NCI-H510A treated with DMSO at 0.1 percent for 48 hours (cell line): ENCODE data around the gene TBC1D16.
"Not testable (repeated sequence)": the region's sequence is repeated elsewhere in the genome, so short reads cannot be mapped to it uniquely, and the experiment has no call there.

Experiments
- DNase-seq: peaks from one replicate; lab custom pipeline; 2025; lab: John Stamatoyannopoulos, UW

TBC1D16 gene

GRCh38 chr17:79913896-79914812, 121.5 kb downstream of the TBC1D16 start:
- DNase-seq = no peak

DNA sequence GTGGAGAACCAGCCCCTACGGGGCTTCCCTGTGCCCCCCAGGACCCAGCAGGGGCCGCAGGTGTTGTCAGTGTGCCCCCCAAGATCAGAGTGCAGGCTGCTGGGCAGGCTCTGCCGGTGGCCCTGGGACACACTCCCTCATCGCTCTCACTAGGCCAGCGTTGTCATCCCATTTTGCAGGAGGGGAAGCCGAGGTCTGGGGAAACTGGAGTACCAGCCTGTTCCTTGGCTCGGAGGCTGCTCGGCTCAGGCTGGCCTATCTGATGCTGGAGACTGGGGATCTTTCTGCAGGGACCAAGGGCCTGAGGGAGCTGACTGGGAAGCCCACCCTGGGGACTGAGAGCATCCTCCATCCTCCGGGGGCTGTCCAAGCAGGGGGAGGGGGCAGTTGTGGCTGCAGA, 122.2 kb downstream of the TBC1D16 start:
- no peak for DNase-seq

- DNase-seq = no peak
Measured at GRCh38 chr17:79912552-79913330, 122.9 kb downstream of the TBC1D16 start.

- no peak for DNase-seq
Measured at GRCh38 chr17:79911430-79912399, 124.0 kb downstream of the TBC1D16 start.

- no peak for DNase-seq
Measured at GRCh38 chr17:79910985-79911361, 124.7 kb downstream of the TBC1D16 start.

GRCh38 chr17:79909121-79909520, 126.6 kb downstream of the TBC1D16 start:
- no peak for DNase-seq

DNA sequence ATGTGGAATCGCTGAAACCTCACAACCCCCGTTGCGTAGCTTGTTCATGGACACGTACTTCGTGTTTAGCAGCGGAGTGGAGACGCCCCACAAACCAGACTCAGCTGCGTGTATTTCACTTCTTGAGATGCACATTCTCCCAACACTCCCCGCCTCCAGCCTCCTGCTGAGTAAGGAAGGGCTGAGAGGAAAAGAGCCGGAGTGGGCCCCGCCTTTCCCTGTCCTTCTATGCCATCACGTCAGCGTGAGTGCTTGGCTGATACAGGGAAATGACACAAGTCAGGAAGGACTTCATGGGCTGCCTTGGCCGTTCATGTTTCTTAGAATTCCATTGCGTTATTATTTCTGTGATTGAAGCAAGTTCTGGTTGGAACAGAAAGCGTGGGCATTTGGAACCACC, 127.8 kb downstream of the TBC1D16 start:
- no peak for DNase-seq

DNA sequence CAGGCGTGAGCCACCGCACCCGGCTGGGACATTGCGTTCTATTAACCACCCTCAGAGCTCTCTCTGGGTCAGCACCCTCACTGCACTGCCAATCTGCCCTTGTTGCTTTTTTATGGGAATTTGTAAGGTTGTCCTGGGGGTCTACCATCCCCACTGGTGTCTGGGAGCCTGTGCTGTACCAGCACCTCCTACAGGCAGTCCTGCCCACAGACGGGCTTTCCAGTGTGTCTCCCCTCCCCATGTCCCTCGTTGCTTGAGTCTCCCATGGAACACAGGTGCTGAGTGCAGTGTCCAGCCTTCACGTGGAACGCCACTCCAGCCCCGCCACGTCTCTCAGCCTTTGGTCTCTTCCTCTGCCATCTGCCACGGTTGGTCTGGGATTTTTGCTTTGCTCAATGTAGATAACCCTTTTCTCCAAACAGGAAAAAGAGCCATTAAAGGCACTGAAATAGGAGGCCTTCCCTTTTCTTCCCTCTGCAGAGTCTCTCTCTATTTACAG, 128.4 kb downstream of the TBC1D16 start:
- no peak for DNase-seq

GRCh38 chr17:79905832-79906231, 129.8 kb downstream of the TBC1D16 start:
- peak; percentile 52 for DNase-seq

DNA sequence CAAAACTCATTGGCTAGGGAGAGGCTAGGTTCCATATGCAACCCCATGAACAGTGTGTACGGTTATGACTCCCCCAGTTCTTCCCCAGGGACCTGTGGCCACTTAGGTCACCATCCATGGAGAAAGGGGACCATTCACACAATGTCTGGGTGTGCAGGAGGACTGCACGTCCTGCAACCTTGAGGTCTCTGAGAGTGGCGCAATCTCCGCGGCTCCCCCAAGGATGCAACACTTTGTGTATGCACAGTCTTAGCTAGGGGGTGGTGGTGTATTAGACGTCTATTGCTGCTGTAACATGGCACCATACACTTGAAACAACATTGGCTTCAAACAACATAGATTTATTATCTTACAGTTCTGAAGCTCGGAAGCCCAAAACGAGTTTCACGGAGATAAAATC, 130.8 kb downstream of the TBC1D16 start:
- DNase-seq = no peak

DNA sequence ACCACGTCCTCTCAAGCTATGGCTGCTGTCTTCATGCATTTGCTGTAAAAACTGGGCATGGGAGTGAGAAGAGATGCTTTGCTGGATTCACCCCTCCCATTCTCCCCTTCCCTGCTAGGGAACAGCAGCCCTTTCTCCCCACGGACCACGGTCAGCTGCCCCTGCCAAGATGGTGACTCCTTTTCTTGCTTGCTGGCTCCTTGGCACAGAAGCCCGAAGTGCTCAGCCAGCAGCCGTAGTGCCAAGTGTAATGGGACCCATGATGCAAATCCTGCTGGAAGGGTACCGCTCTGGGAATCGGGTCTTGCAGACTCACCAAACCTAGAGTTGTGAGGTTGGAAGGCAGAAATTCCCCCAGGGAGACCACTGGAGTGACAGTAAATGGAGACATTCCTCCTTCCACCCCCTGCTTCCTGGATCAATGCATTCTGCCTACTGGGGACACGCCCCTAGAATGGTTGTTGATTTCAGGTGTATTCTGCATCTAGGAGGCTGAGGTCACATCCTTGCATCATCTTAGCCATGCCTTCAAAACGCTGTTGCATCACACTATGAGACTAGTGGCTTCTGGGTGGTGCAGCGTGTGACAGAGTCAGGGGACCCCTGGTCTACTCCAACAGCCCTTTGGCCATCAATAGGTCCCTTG, 133.4 kb downstream of the TBC1D16 start:
- no peak for DNase-seq

DNA sequence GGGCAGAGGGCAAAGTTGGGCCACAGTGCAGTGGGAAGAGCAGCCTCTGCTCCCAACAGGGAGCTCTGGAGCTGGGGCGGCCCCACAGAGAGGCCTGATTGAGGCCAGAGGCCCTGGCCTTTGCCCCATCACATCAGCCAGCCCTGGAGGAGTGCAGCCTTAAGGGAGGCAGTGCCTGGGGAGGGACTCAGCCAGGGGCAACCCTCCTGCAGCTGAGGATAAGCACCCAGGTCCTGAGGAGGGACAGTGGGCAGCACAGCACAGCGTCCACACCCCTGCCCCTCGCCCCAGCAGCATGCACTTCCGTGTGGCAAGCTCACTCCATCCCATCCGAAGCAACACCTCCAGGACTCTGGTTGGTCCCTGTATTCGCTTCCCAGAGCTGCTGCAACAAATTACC, 134.5 kb downstream of the TBC1D16 start:
- no peak for DNase-seq

- no peak for DNase-seq
Measured at GRCh38 chr17:79899584-79899983, 136.1 kb downstream of the TBC1D16 start.

DNA sequence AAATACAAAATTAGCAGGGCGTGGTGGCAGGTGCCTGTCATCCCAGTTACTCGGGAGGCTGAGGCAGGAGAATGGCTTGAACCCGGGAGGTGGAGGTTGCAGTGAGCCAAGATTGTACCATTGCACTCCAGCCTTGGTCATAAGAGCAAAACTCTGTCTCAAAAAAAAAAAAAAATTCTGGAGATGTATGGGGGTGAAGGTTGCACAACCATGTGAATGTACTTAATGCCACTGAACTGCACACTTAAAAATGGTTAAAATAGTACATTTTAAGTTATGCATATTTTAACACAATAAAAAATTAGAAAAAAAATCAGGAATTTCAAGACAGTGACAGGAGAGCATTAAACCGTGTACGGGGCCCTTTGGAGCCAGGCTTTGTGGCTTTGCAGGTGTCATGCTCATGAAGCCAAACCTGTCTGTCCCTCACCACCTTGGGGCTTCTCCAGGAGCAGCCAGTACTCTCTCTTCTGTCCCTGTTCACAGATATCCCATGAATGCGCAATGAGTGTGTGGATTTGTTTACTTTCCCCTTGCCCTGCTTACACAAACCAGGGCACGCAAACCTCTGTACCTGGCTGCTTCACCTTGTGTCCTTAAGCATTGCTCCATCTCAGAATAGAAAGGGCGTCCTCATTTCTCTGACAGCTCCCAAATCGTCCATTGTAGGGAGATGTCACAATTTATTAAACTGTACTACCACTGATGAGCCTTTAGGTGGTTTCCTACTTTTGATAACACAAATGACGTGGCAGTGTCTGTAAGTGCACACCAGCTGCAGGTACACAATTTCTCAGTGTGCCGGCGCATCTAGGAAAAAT, 138.2 kb downstream of the TBC1D16 start:
- DNase-seq = no peak

- not testable (repeated sequence) for DNase-seq
Measured at GRCh38 chr17:79893457-79893856, 142.2 kb downstream of the TBC1D16 start.

- peak; percentile 95 for DNase-seq
Measured at GRCh38 chr17:79892457-79893241, 143.0 kb downstream of the TBC1D16 start.

GRCh38 chr17:79891113-79891730, 144.4 kb downstream of the TBC1D16 start:
- no peak for DNase-seq

DNA sequence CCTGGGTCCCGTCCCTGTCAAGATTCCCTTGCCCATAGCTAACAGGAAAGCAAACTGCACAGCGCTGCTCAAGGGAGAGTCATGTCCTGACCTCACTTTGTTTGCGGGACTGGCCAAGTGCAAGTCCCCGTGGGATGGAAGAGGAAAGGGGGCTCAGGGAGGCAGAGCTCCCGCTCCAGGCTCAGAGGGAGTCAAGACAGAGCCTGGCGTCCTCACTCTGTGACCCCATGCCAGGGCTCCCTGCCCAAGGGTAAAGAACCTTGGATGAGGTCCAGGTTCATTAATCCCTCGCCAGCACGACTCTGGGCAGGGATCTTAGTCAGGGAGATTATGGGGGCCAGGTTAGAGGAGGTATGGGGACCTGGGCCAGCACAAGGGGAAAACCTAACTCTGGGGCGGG, 145.0 kb downstream of the TBC1D16 start:
- no peak for DNase-seq
